Type B pancreatic cell (in vitro differentiated cells): ENCODE measurements around the gene STH. TPM values are rescaled to one million over a fixed set of nuclear protein-coding genes. Genes with fewer than 3 reads are reported as not detected.
"Not testable (repeated sequence)": the region's sequence is repeated elsewhere in the genome, so short reads cannot be mapped to it uniquely, and the experiment has no call there.

Experiments
- DNase-seq: peaks from one replicate; pipeline ENCODE4 v3.0.0; 2021; ENCODE audit warnings: mixed read lengths; ENCODE audit not compliant: unreplicated experiment; ENCODE audit errors: extremely low spot score
- H3K27ac Mint-ChIP-seq: 2 replicates; pipeline ENCODE4 v1.8.0; 2021; ENCODE audit warnings: mild to moderate bottlenecking, mixed read lengths
- H3K27me3 Mint-ChIP-seq: 2 replicates; pipeline ENCODE4 v1.8.0; 2021; ENCODE audit warnings: mixed read lengths
- H3K36me3 Mint-ChIP-seq: 2 replicates; pipeline ENCODE4 v1.8.0; 2021; ENCODE audit warnings: mixed read lengths
- H3K4me1 Mint-ChIP-seq: one replicate; pipeline ENCODE4 v1.8.0; 2021; ENCODE audit warnings: mixed read lengths; ENCODE audit not compliant: unreplicated experiment
- H3K4me3 Mint-ChIP-seq: 2 replicates; pipeline ENCODE4 v1.8.0; 2021; ENCODE audit warnings: mild to moderate bottlenecking, mixed read lengths
- H3K9me3 Mint-ChIP-seq: 2 replicates; pipeline ENCODE4 v1.8.0; 2021; ENCODE audit warnings: mixed read lengths
- total RNA-seq: library from RNA; stranded (reverse); gene quantifications from 2 replicates; pipeline ENCODE4 v1.2.1, GENCODE V29; 2021; ENCODE audit warnings: low replicate concordance
- TF ChIP-seq, protein P1 (sequence below): fragments of 200-600 bp; sonication (generic); conservative IDR thresholded peaks from 2 replicates; pipeline ENCODE4 v1.5.0; 2021; ENCODE audit warnings: antibody characterized with exemption, mild to moderate bottlenecking

STH gene
- total RNA-seq, 1 donor from 2014 or later = not detected

- Mint-ChIP-seq H3K27ac (no peak overlapping the region), H3K9me3 (no peaks in the 10 kb centered on the region), H3K27me3 (peaks cover 44% of the 10 kb centered on the region), H3K4me1 (no peaks in the 10 kb centered on the region), H3K36me3 (no peaks in the 10 kb centered on the region), H3K4me3 (no peak overlapping the region)
- no peak for DNase-seq
- TF ChIP-seq, protein P1, sequence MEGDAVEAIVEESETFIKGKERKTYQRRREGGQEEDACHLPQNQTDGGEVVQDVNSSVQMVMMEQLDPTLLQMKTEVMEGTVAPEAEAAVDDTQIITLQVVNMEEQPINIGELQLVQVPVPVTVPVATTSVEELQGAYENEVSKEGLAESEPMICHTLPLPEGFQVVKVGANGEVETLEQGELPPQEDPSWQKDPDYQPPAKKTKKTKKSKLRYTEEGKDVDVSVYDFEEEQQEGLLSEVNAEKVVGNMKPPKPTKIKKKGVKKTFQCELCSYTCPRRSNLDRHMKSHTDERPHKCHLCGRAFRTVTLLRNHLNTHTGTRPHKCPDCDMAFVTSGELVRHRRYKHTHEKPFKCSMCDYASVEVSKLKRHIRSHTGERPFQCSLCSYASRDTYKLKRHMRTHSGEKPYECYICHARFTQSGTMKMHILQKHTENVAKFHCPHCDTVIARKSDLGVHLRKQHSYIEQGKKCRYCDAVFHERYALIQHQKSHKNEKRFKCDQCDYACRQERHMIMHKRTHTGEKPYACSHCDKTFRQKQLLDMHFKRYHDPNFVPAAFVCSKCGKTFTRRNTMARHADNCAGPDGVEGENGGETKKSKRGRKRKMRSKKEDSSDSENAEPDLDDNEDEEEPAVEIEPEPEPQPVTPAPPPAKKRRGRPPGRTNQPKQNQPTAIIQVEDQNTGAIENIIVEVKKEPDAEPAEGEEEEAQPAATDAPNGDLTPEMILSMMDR = no peak
These were observed 46.2 kb upstream of the STH start for GRCh38 chr17:45952814-45953320.

GRCh38 chr17:45953561-45953960, 45.5 kb upstream of the STH start:
- H3K27ac Mint-ChIP-seq = no peak overlapping the region
- H3K9me3 Mint-ChIP-seq = no peaks in the 10 kb centered on the region
- no peak overlapping the region for H3K4me3 Mint-ChIP-seq
- H3K4me1 Mint-ChIP-seq = no peaks in the 10 kb centered on the region
- peaks cover 43% of the 10 kb centered on the region for H3K27me3 Mint-ChIP-seq
- H3K36me3 Mint-ChIP-seq = no peaks in the 10 kb centered on the region
- DNase-seq = no peak
- TF ChIP-seq, protein P1 = no peak

DNA sequence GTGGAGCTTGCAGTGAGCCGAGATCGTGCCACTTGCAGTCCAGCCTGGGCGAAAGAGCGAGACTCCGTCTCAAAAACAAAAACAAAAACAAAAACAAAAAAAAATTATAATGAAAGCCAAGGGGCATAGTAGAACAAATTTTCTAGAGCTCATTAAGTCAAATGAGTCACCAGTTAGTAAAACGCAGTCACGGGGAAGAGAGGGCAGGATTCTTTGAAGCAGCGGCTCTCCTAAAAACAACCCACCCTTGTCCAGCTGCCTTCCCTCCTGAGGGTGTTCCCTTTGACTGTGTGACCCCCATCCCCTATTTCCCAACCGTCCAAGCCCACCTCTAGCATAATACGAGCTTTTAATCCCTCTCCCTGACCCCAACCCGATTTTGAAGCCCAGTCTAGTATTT, 44.1 kb upstream of the STH start:
- Mint-ChIP-seq H3K27me3 (peaks cover 33% of the 10 kb centered on the region), H3K27ac (no peak overlapping the region), H3K9me3 (no peaks in the 10 kb centered on the region), H3K36me3 (no peaks in the 10 kb centered on the region), H3K4me3 (no peak overlapping the region), H3K4me1 (no peaks in the 10 kb centered on the region)
- TF ChIP-seq, protein P1 = no peak
- no peak for DNase-seq

GRCh38 chr17:45955326-45955725, 43.7 kb upstream of the STH start:
- TF ChIP-seq, protein P1 = no peak
- no peaks in the 10 kb centered on the region for H3K4me1 Mint-ChIP-seq

DNA sequence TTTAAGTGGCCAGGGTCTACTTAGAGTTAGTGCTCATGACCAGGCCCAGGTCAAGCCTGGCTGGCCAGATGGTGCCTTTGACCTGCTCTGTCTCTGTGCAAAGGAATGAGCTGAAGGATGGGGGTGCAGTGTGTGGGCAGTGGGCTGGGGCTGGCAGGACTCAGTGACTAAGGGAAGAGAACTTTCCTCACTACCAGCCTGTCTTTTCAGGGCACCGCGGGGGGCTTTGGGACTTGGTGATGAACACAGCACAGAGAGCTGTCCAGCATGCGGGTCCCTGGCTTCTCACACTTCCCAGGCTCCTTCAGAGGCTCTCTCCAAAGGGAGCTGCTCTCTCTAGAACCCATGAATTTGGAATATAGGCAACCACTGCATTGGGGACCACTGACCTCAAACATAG, 43.0 kb upstream of the STH start:
- DNase-seq = no peak
- Mint-ChIP-seq H3K36me3 (no peaks in the 10 kb centered on the region), H3K27me3 (peaks cover 21% of the 10 kb centered on the region), H3K9me3 (no peaks in the 10 kb centered on the region), H3K4me1 (no peaks in the 10 kb centered on the region), H3K4me3 (no peak overlapping the region), H3K27ac (no peak overlapping the region)
- TF ChIP-seq, protein P1 = no peak

More at GRCh38 chr17:45955326-45955725, 43.7 kb upstream of the STH start:
- Mint-ChIP-seq H3K4me3 (no peak overlapping the region), H3K27ac (no peak overlapping the region), H3K9me3 (no peaks in the 10 kb centered on the region), H3K36me3 (no peaks in the 10 kb centered on the region), H3K27me3 (peaks cover 28% of the 10 kb centered on the region)
- DNase-seq = no peak

DNA sequence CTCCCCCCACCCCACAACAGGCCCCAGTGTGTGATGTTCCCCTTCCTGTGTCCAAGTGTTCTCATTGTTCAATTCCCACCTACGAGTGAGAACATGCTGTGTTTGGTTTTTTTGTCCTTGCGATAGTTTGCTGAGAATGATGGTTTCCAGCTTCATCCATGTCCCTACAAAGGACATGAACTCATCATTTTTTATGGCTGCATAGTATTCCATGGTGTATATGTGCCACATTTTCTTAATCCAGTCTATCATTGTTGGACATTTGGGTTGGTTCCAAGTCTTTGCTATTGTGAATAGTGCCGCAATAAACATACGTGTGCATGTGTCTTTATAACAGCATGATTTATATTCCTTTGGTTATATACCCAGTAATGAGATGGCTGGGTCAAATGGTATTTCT, 42.3 kb upstream of the STH start:
- not testable (repeated sequence) for H3K4me3 Mint-ChIP-seq, H3K4me1 Mint-ChIP-seq, H3K27ac Mint-ChIP-seq, DNase-seq, H3K36me3 Mint-ChIP-seq, H3K9me3 Mint-ChIP-seq
- H3K27me3 Mint-ChIP-seq = peaks cover 14% of the 10 kb centered on the region
